ENCODE measurements around the gene SYPL1.

GRCh38 chr7:106062521-106062931, 49.6 kb downstream of the SYPL1 start:
- no peak for TF ChIP-seq CTCF (IDR thresholded peaks at IDR 0.05)
- no peak for TF ChIP-seq EZH2phosphoT487 (IDR thresholded peaks at IDR 0.05)
